HG02970 (cell line): ENCODE results near the gene FRMD4A.
"Not testable (repeated sequence)": the region's sequence is repeated elsewhere in the genome, so short reads cannot be mapped to it uniquely, and the experiment has no call there.

Experiments
- ATAC-seq: cut with Tn5 transposase; IDR thresholded peaks from one replicate; pipeline ENCODE4 v1.9.1; 2021; ENCODE audit warnings: mild to moderate bottlenecking, moderate library complexity, moderate number of reproducible peaks; ENCODE audit not compliant: unreplicated experiment, low FRiP score

FRMD4A gene

GRCh38 chr10:13808556-13809391, 522.0 kb downstream of the FRMD4A start:
- no peak for ATAC-seq

DNA sequence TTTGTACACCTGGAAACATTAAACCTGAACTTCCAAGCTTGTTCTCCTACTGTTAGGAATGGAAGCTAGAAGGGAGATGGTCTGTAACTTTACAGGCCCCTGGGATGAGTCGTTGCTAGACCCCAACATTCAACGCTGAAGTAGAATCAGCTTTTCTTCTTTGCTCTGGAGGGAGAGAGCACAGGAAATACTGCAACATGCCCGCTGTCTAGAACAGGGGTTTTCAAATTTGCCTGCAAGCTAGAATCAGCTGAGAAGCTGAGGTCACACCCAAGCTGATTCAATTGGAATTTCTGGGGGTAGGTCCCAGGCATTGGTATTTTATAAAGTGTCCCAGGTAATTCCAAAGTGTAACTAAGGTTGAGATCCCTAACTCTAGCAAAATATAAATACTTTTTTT, 524.3 kb downstream of the FRMD4A start:
- ATAC-seq, result no peak

GRCh38 chr10:13803566-13804554, 526.9 kb downstream of the FRMD4A start:
- no peak for ATAC-seq

- no peak for ATAC-seq
Measured at GRCh38 chr10:13801907-13802288, 528.8 kb downstream of the FRMD4A start.

DNA sequence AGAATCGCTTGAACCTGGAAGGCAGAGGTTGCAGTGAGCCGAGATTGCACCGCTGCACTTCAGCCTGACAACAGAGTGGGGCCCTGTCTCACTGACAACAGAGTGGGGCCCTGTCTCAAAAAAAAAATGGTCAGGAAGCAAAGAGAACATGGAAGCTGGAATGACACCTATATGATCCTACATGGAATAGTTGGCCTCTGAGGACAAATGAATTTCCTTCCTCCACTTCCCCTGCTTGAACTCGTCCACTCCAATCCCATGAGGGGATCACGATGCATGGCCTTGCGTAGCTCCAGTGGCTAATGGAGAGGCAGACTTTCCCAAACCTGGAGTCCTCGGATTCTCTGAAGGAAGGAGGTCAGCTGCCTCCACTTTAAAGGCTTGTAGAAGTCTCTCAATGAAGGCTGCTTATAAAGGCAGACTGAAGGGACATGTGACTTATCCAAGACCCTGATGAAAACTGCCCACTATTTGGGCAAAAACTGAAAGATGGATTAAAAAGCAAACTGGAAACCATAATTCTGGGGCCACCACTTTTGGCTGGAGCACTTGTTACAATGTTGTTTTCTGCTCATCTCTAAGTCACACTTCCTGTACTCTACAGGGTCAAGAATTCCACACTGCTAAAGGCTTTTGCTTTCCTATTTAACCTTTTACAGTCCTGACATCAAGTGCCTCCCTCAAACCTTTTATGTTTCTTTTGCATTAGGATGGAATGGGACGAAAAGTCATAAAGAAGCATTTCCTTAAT, 529.4 kb downstream of the FRMD4A start:
- no peak for ATAC-seq

- no peak for ATAC-seq
Measured at GRCh38 chr10:13797164-13797563, 533.6 kb downstream of the FRMD4A start.

DNA sequence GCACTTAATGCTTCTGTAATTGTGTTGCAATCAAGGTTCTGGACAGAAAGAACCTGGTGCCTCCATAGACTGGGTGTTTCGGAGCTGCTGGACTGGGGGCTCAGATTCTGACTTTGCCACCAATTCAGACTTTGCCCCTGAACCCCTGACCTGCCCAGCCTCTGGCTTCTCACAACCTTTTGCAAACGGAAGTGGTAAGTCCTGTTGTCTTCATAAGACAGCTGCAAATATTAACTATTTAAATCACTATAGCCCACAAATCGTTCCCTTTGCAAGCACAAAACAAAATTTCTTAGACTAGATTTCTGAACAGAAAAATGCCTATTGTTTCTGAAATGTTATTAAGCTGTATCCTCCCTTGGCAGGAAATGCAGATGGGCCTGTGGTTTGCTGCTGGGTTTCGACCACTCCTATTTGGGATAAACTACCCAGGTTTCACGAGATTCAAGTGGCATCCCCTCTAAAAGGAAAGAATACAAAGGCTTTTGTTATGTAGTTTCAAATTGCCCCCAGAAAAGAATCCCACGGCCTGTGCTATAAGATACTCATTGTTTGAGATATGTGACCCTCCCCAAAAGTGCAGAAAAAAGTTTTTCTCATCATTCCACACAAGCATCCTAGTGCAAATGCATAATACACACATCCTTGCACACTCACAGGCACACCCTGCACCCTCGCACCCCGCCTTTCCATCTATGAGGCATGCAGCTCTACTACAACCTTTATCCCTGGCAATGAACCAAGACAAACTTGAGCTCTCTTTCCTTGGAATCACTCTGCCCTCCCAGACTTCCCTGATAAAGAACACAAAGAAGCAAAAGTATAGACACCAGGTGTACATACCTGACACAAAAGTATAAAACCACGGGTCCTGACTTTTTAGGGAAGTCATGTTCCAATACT, 534.8 kb downstream of the FRMD4A start:
- ATAC-seq, result no peak

- no peak for ATAC-seq
Measured at GRCh38 chr10:13794992-13795612, 535.6 kb downstream of the FRMD4A start.

DNA sequence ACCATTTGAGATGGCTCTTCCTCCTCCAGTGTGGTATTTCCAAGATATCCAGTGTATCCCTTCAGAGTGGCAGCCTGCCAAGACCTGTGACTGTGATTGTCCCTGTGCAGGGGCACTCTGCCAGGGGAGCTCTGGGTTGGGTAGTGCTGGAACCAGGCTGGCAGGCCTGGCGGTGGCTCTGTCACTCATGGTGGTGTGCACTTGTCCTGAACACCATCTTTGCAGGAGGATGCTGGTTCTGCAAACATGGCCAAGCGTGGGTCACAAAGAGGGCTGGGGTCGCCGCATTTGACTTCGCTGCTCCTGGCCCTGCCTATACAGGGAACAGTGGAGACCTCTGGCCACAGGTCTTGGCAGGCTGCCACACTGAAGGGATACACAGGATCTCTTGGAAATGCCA, 538.7 kb downstream of the FRMD4A start:
- ATAC-seq, result no peak

- no peak for ATAC-seq
Measured at GRCh38 chr10:13791483-13791882, 539.2 kb downstream of the FRMD4A start.

- ATAC-seq, result no peak
Measured at GRCh38 chr10:13790196-13790595, 540.5 kb downstream of the FRMD4A start.

GRCh38 chr10:13789448-13789829, 541.3 kb downstream of the FRMD4A start:
- ATAC-seq, result no peak

GRCh38 chr10:13788711-13789447, 541.8 kb downstream of the FRMD4A start:
- ATAC-seq, result no peak

GRCh38 chr10:13788320-13788600, 542.5 kb downstream of the FRMD4A start:
- ATAC-seq, result no peak

- ATAC-seq, result peak; percentile 53
Measured at GRCh38 chr10:13787015-13787421, 543.7 kb downstream of the FRMD4A start.

DNA sequence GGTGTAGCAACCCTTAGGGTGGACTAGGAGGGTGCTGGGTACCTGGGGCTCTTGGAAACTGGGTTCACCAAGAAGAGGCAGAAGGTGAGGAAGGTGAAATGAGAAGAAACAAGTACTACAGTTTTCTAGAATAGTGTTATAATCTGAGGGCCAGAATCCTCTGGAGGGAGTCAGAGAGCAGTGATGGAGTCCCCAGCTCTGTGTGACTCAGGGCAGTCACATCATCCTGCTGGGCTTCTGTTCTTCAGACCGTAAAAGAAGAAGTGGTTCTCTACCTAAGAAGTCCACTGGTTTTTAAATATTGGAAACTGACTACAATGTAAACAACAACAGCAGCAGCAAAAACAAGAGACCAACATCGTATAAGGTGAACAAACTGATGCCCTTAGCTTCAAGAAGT, 546.7 kb downstream of the FRMD4A start:
- ATAC-seq, result no peak

GRCh38 chr10:13779748-13780147, 551.0 kb downstream of the FRMD4A start:
- no peak for ATAC-seq

- not testable (repeated sequence) for ATAC-seq
Measured at GRCh38 chr10:13778693-13778960, 552.1 kb downstream of the FRMD4A start.

GRCh38 chr10:13776861-13777311, 553.8 kb downstream of the FRMD4A start:
- ATAC-seq, result no peak
